ENCODE results near the gene FBN2.

Gene FBN2

DNA sequence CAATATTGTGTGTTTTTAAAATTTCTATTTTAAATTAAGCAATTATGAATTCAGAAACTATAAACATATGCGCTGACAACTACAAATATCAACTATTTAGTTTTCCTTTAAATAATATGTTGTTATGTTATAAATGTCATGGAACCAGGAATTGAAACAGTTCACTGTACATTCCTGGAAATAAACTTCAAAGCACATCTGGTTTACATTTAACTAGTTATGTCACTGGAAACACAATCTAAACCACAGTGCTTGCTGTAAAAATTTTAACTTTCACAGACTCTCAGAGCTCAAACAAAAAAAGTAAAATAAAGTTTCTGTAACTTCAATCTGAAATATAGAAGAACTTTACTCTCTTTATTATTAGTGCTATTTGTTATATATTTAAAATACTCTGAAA, 179.2 kb downstream of the FBN2 start:
- no peak for DNase-seq
- Mint-ChIP-seq H3K4me1 (ENCODE audit: low read depth) (no peaks in the 10 kb centered on the region), H3K4me3 (no peak overlapping the region)

DNA sequence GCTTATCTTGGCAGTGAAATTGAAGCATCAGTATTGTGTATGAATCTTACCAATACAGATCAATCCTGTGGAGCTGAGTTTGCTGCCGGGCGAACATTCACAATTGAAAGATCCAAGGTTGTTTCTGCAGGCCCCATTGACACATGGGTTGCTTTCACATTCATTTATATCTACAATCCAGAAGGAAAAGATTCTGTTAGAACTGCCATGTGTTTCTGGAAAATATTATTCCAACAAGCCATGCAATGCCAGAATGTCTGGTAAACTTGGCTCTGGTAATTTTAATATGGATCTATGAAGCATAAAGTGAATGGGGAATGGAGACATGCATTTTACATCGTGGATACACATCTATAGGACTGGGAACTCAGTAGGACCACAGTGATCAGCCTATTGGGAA, 180.8 kb downstream of the FBN2 start:
- no peaks in the 10 kb centered on the region for H3K4me1 Mint-ChIP-seq (ENCODE audit: low read depth)
- H3K9me3 Mint-ChIP-seq: no peaks in the 10 kb centered on the region
- H3K4me3 Mint-ChIP-seq: no peak overlapping the region
- no peaks in the 10 kb centered on the region for H3K27me3 Mint-ChIP-seq
- no peaks in the 10 kb centered on the region for H3K36me3 Mint-ChIP-seq (ENCODE audit: low read depth)
- no peak for DNase-seq
- no peak overlapping the region for H3K27ac Mint-ChIP-seq

More for the DNA sequence above, 179.2 kb downstream of the FBN2 start:
- Mint-ChIP-seq H3K27ac (no peak overlapping the region), H3K9me3 (no peaks in the 10 kb centered on the region), H3K27me3 (no peaks in the 10 kb centered on the region), H3K36me3 (ENCODE audit: low read depth) (no peaks in the 10 kb centered on the region)

- DNase-seq: no peak
- H3K9me3 Mint-ChIP-seq: no peaks in the 10 kb centered on the region
- no peaks in the 10 kb centered on the region for H3K36me3 Mint-ChIP-seq (ENCODE audit: low read depth)
- H3K4me1 Mint-ChIP-seq (ENCODE audit: low read depth): no peaks in the 10 kb centered on the region
- H3K27me3 Mint-ChIP-seq: no peaks in the 10 kb centered on the region
- no peak overlapping the region for H3K4me3 Mint-ChIP-seq
- H3K27ac Mint-ChIP-seq: no peak overlapping the region
Observed at GRCh38 chr5:128355961-128356360, 182.1 kb downstream of the FBN2 start.

DNA sequence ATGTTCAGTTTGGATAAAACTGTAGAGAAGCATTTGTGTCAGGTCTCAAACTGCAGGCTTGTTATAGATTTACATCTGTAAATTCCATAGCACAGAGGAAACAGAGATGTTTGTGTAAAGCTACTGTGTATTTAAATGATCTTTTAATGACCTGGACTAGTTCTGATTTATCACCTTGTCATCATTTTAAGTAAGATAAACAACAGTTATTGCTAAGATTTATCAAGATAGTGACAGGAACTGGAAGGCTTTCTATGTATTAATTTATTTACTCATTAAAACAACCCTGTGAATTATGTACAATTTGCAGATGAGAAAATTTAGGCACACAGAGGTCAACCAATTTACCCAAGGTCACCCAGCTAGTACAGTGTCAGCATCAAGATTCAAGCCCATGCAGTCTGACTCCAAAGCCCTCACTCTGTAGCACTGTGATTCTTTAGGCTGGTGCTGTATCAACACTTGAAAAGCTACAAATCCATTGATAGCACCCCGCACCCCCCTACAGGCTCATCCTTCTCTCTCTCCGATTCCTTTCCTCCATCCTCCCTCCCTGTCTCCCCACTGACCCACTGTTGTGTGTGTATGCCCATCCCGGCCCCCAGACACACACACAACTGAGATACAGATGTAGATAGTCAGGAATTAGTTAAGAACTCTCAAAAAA, 184.5 kb downstream of the FBN2 start:
- no peaks in the 10 kb centered on the region for H3K36me3 Mint-ChIP-seq (ENCODE audit: low read depth)
- DNase-seq: no peak
- H3K4me1 Mint-ChIP-seq (ENCODE audit: low read depth): no peaks in the 10 kb centered on the region
- no peaks in the 10 kb centered on the region for H3K9me3 Mint-ChIP-seq
- no peaks in the 10 kb centered on the region for H3K27me3 Mint-ChIP-seq
- no peak overlapping the region for H3K4me3 Mint-ChIP-seq
- no peak overlapping the region for H3K27ac Mint-ChIP-seq

GRCh38 chr5:128350705-128351104, 187.3 kb downstream of the FBN2 start:
- H3K9me3 Mint-ChIP-seq: no peaks in the 10 kb centered on the region
- H3K27ac Mint-ChIP-seq: no peak overlapping the region
- no peak overlapping the region for H3K4me3 Mint-ChIP-seq
- H3K4me1 Mint-ChIP-seq (ENCODE audit: low read depth): no peaks in the 10 kb centered on the region
- no peaks in the 10 kb centered on the region for H3K36me3 Mint-ChIP-seq (ENCODE audit: low read depth)
- no peaks in the 10 kb centered on the region for H3K27me3 Mint-ChIP-seq
- DNase-seq: no peak

DNA sequence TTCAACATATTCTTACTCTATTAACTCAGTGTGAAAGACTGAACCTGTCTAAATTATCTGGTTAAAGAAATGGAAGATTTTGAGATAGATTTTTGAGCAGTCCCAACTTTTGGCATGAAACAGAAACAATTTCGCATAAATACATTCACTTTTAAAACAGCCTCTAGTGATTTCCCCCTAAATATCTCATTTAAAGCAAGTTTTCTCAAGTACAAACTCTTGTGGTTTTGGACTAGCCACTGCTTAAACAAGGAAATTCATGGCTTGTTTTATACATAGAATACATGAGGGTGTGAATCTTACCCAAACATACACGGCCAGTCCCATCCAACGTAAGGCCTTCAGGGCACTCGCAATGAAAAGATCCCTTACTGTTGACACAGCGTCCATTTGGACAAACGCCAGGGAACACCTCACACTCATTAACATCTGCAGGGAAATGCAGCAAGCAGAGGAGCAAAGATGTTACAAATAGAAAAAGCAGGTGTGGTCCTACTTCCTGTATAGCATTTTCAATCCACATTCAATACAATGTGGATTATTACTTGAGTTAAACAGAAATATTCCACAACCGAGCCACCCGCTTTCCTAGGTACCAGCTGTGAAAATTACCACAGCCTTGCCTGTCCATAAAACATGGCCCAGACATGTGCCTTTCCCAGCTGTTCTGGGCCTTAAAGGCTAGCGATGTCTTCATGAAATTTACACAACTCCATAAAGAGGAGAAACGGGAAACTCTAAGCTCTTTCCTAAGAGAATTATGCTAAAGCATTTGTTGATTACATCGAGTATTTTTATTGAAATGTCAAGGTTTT, 188.8 kb downstream of the FBN2 start:
- H3K27me3 Mint-ChIP-seq: no peaks in the 10 kb centered on the region
- H3K4me3 Mint-ChIP-seq: no peak overlapping the region
- H3K36me3 Mint-ChIP-seq (ENCODE audit: low read depth): no peaks in the 10 kb centered on the region
- DNase-seq: no peak
- no peak overlapping the region for H3K27ac Mint-ChIP-seq
- no peaks in the 10 kb centered on the region for H3K4me1 Mint-ChIP-seq (ENCODE audit: low read depth)
- no peaks in the 10 kb centered on the region for H3K9me3 Mint-ChIP-seq

GRCh38 chr5:128346038-128346437, 192.0 kb downstream of the FBN2 start:
- H3K4me1 Mint-ChIP-seq (ENCODE audit: low read depth): no peaks in the 10 kb centered on the region
- no peaks in the 10 kb centered on the region for H3K9me3 Mint-ChIP-seq
- H3K4me3 Mint-ChIP-seq: no peak overlapping the region
- no peaks in the 10 kb centered on the region for H3K36me3 Mint-ChIP-seq (ENCODE audit: low read depth)
- no peak for DNase-seq
- H3K27me3 Mint-ChIP-seq: no peaks in the 10 kb centered on the region
- H3K27ac Mint-ChIP-seq: no peak overlapping the region

DNA sequence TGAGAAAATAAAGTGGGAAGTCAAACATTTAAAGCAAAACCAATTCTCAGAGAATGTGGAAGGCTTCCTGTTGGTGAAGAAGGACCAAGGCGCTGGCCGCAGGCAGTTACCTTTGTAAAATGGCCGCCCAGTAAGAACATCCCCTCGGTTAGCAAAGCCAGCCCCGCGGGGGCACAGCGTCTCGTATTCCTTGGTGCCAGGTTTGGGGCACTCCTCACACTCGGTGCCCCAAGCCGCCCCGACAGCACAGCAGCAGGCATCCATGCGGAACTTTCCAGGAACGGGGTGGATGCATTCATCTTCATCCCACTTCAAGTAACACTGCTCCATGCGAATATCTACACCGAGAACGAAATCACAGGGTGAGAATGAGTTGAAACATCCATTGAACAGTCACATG, 192.8 kb downstream of the FBN2 start:
- Mint-ChIP-seq H3K27me3 (no peaks in the 10 kb centered on the region), H3K36me3 (ENCODE audit: low read depth) (no peaks in the 10 kb centered on the region), H3K4me3 (no peak overlapping the region), H3K27ac (no peak overlapping the region), H3K4me1 (ENCODE audit: low read depth) (no peaks in the 10 kb centered on the region), H3K9me3 (no peaks in the 10 kb centered on the region)
- DNase-seq: no peak

DNA sequence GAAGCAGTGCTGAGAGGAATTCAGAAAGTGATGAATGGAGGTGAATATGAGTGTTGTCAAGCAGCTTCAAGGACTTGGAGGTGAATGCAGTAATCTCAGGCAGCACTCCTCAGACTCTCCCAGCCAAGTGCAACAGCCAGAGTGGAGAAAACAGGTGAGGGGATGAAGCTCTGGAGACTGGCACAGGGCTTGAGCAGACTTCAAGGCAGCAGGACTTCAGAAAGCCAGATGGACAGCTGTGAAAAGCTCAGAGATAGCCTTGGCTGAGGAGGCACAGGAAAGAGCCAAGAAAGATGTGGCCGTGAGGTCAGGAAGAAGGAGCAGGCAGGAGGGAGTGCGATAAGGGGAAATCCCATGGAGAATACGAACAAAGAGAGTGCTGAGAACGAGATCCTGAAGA, 194.9 kb downstream of the FBN2 start:
- Mint-ChIP-seq H3K4me3 (no peak overlapping the region), H3K36me3 (ENCODE audit: low read depth) (no peaks in the 10 kb centered on the region), H3K4me1 (ENCODE audit: low read depth) (no peaks in the 10 kb centered on the region), H3K9me3 (no peaks in the 10 kb centered on the region), H3K27me3 (no peaks in the 10 kb centered on the region), H3K27ac (no peak overlapping the region)
- DNase-seq: no peak

DNA sequence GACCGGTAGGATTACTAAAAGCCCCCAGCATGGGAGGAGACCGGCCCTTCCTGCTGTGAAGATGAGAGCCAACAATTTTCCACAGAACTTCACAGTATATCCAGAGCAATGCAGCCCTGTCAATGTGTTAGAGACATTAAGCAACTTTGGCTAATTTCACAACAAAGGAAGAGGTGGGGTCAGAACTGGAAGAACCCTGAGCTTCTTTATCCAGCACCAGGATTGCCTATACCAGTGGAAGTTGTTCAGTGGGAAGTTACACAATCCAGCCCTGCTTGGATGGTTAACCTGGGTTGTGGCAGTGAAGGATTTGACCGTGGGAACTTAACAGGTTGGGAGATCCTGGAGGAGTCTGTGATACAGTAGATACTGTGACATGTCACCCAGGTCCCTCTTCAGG, 197.0 kb downstream of the FBN2 start:
- Mint-ChIP-seq H3K36me3 (ENCODE audit: low read depth) (no peaks in the 10 kb centered on the region), H3K4me3 (no peak overlapping the region), H3K27me3 (no peaks in the 10 kb centered on the region), H3K9me3 (no peaks in the 10 kb centered on the region), H3K27ac (no peak overlapping the region), H3K4me1 (ENCODE audit: low read depth) (no peaks in the 10 kb centered on the region)
- no peak for DNase-seq

- H3K9me3 Mint-ChIP-seq: no peaks in the 10 kb centered on the region
- no peak for DNase-seq
- H3K27me3 Mint-ChIP-seq: no peaks in the 10 kb centered on the region
- H3K4me1 Mint-ChIP-seq (ENCODE audit: low read depth): no peaks in the 10 kb centered on the region
- H3K36me3 Mint-ChIP-seq (ENCODE audit: low read depth): no peaks in the 10 kb centered on the region
- no peak overlapping the region for H3K4me3 Mint-ChIP-seq
- no peak overlapping the region for H3K27ac Mint-ChIP-seq
Observed at GRCh38 chr5:128340648-128341047, 197.4 kb downstream of the FBN2 start.

- DNase-seq: no peak
- H3K4me3 Mint-ChIP-seq: no peak overlapping the region
- H3K27ac Mint-ChIP-seq: no peak overlapping the region
- H3K9me3 Mint-ChIP-seq: no peaks in the 10 kb centered on the region
- H3K4me1 Mint-ChIP-seq (ENCODE audit: low read depth): no peaks in the 10 kb centered on the region
- H3K36me3 Mint-ChIP-seq (ENCODE audit: low read depth): no peaks in the 10 kb centered on the region
- H3K27me3 Mint-ChIP-seq: no peaks in the 10 kb centered on the region
Observed at GRCh38 chr5:128339585-128339984, 198.5 kb downstream of the FBN2 start.

- no peak for DNase-seq
- H3K4me1 Mint-ChIP-seq (ENCODE audit: low read depth): no peaks in the 10 kb centered on the region
- no peak overlapping the region for H3K4me3 Mint-ChIP-seq
- no peak overlapping the region for H3K27ac Mint-ChIP-seq
- H3K9me3 Mint-ChIP-seq: no peaks in the 10 kb centered on the region
- H3K27me3 Mint-ChIP-seq: no peaks in the 10 kb centered on the region
- H3K36me3 Mint-ChIP-seq (ENCODE audit: low read depth): no peaks in the 10 kb centered on the region
Observed at GRCh38 chr5:128338649-128339048, 199.4 kb downstream of the FBN2 start.

DNA sequence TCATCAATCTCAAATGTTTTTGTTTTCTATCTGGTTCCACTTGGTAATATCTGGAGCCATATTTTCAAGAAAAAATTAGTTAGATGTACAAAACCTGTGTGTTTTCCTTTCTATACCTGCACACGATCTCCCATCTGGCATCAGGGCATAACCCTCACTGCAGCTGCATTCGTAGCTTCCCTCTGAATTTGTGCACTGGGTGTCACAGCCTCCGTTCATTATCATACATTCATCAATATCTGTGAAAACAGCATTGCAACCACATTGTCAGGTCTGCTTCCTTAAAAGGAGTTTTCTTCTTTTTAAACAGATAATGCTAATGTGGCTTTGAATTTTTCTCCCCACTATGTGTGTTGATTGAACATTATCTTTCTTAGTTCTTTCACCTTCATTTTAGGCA, 202.7 kb downstream of the FBN2 start:
- Mint-ChIP-seq H3K27ac (no peak overlapping the region), H3K36me3 (ENCODE audit: low read depth) (no peaks in the 10 kb centered on the region), H3K9me3 (no peaks in the 10 kb centered on the region), H3K4me3 (no peak overlapping the region), H3K4me1 (ENCODE audit: low read depth) (no peaks in the 10 kb centered on the region), H3K27me3 (no peaks in the 10 kb centered on the region)
- DNase-seq: no peak

DNA sequence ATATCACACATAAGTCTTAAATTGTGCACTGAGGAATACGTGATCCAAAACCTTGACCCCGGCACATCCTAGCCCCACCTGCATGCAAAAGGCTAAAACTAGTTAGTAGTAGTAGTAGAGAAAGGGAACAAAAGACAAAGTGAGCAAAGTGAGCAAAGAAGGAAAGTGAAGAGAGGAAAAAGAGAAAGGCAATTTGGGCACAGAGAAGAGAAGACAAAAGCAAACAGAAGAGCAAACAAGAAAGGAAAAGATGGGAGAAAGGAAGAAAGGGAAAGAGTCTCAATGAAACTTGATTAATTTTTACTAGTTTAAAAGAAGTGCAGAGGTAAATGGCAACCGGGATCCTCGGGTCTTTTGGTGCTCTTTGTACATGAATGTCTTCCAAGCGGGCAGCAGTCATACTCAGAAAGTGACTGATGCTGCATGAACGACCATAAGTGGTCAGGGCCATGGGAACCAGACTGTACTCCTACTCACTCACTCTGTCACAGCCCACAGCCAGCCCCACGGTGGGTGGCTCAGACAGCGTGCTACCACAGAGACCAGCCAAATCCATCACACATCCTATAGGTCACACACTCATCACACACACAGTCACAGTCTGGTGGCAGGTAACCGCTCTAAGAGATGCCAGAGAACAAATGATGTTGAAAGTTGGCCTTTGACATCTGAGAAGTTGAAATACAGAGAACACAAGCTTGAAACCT, 203.9 kb downstream of the FBN2 start:
- Mint-ChIP-seq H3K36me3 (ENCODE audit: low read depth) (no peaks in the 10 kb centered on the region), H3K4me3 (no peak overlapping the region), H3K27me3 (no peaks in the 10 kb centered on the region), H3K27ac (no peak overlapping the region), H3K9me3 (no peaks in the 10 kb centered on the region), H3K4me1 (ENCODE audit: low read depth) (no peaks in the 10 kb centered on the region)
- DNase-seq: no peak
